A673 (cell line): ENCODE results near the gene PCTP. TPM values are rescaled to one million over a fixed set of nuclear protein-coding genes. Genes with fewer than 3 reads are reported as not detected.

Experiments used
- BruUV-seq: library from RNA; stranded (reverse); fragments of 400-500 nt; replicated peaks from 2 replicates; lab custom pipeline; 2021; lab: Mats Ljungman, UMichigan
- CTCF ChIA-PET: fragments of 300-600 bp; sonication (Branson Sonifier 250); formaldehyde crosslinking; loops from one replicate; lab custom pipeline; 2022; ENCODE audit warnings: antibody characterized with exemption; lab: Charles Lee
- POLR2A ChIA-PET: fragments of 300-600 bp; sonication (Branson Sonifier 250); formaldehyde crosslinking; loops from one replicate; lab custom pipeline; 2022; ENCODE audit warnings: antibody characterized with exemption; ENCODE audit not compliant: low non-redundant PET; lab: Charles Lee
- DNase-seq: peaks from one replicate; pipeline ENCODE4 v3.0.0-alpha.2; 2015; ENCODE audit warnings: low spot score
- H3K27ac ChIP-seq: fragments of 200-600 bp; sonication (generic); 2 replicates; pipeline ENCODE4 v1.5.1; 2016; ENCODE audit warnings: mixed run types, low read depth, mild to moderate bottlenecking, mixed read lengths, antibody characterized with exemption, low read length; ENCODE audit not compliant: poor library complexity, severe bottlenecking
- H3K27me3 ChIP-seq: fragments of 200-600 bp; sonication (generic); replicated peaks from 2 replicates; pipeline ENCODE4 v1.6.1; 2017; ENCODE audit warnings: mixed run types, low read depth, mild to moderate bottlenecking, mixed read lengths, antibody characterized with exemption, low read length; ENCODE audit not compliant: insufficient read depth, poor library complexity
- H3K36me3 ChIP-seq: fragments of 200-600 bp; sonication (generic); 2 replicates; pipeline ENCODE4 v1.6.1; 2016; ENCODE audit warnings: mixed run types, mild to moderate bottlenecking, mixed read lengths, antibody characterized with exemption, low read length; ENCODE audit not compliant: insufficient read depth, poor library complexity, severe bottlenecking
- H3K4me1 ChIP-seq: fragments of 200-600 bp; sonication (generic); 2 replicates; pipeline ENCODE4 v1.6.1; 2017; ENCODE audit warnings: mixed run types, mild to moderate bottlenecking, mixed read lengths, antibody characterized with exemption, low read length; ENCODE audit not compliant: insufficient read depth, poor library complexity, severe bottlenecking
- H3K4me3 ChIP-seq: fragments of 200-600 bp; sonication (generic); 2 replicates; pipeline ENCODE4 v1.5.1; 2016; ENCODE audit warnings: low read depth, mixed run types, mild to moderate bottlenecking, mixed read lengths, low read length; ENCODE audit not compliant: poor library complexity, severe bottlenecking
- H3K9me3 ChIP-seq: fragments of 200-600 bp; sonication (generic); 2 replicates; pipeline ENCODE4 v1.6.1; 2016; ENCODE audit warnings: mixed run types, low read depth, mild to moderate bottlenecking, mixed read lengths, antibody characterized with exemption, low read length; ENCODE audit not compliant: poor library complexity, severe bottlenecking
- EZH2 ChIP-seq: fragments of 200-600 bp; sonication (generic); IDR thresholded peaks from 2 replicates; pipeline ENCODE4 v1.6.1; 2017; ENCODE audit warnings: borderline replicate concordance, low read depth, mild to moderate bottlenecking, mixed read lengths, antibody characterized with exemption, low read length; ENCODE audit not compliant: poor library complexity, severe bottlenecking
- intact Hi-C: fragments of 100-400 bp; cut with micrococcal nuclease; formaldehyde crosslinking; loops from one replicate; pipeline ENCODE4 v1.10.0; 2022; ENCODE audit not compliant: unreplicated experiment
- total RNA-seq: library from RNA; stranded (reverse); gene quantifications from 2 replicates; pipeline ENCODE4 v1.2.3, GENCODE V29; 2021
- TF ChIP-seq, protein P1 (sequence below): fragments of 300-800, 200-600 bp; sonication (generic); conservative IDR thresholded peaks from 2 replicates; pipeline ENCODE4 v1.5.1; 2017; ENCODE audit warnings: low read depth, mild to moderate bottlenecking, antibody characterized with exemption, low read length, moderate library complexity, mixed read lengths

The PCTP gene
- total RNA-seq, 1 experiment from 2014 or later = 6.4 TPM

DNA sequence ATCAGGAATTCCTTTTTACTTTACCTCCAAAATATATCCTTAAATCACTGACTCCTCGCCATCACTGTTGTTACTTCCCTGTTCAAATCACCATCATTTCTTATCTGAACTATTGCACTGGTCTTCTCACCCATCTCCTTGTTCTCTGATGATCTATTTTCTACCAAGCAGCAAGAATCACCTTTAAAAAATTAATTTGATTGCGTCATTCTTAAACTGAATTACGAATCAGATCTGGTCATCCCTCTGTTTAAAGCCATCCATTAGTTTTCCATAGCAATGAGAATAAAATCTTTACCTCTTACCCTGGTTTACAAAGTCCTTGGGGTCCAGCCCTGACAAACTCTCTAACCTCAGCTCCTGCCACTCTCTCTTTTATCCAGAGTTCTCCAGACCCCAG is 14.6 kb downstream of the PCTP start:
- POLR2A ChIA-PET = no interaction called here
- H3K27ac ChIP-seq = peak overlapping the region; percentile 80
- BruUV-seq = no TSS peak

DNA sequence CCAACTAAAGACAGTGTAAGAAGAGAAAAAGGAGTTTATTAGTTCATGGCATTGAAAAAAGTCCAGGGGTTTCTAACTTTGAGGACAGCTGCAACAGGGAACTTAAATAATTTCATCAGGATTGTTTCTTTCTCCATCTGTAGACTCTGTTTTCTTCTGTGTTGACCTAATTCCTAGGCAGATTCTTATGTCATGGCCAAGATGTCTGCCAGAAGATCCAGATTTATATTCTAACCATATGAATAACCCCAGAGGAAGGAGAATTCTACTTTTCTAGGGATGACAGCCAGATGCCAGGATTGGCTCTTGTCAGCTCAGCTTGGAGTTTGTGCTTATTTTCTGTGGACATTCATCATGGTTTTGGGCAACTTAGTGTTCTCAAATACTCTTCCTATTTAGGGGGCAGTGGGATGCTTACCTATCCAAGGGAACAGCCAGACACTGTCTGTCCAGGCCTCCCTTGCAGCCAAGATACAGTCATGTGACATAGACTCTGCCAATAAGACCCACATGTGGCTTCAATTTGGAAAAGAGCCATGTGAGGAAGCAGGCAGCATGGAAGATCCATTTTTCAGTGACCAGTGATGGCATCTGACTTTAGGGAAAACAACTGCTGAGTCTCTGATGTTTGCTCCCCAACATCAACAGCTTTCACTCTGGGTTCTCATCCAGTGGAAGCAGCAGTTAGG is 18.2 kb downstream of the PCTP start:
- POLR2A ChIA-PET = no interaction called here
- no peak for DNase-seq
- no peaks in the 10 kb centered on the region for H3K36me3 ChIP-seq
- H3K27me3 ChIP-seq = no peaks in the 10 kb centered on the region
- TF ChIP-seq EZH2 = no peak
- TF ChIP-seq, protein P1, sequence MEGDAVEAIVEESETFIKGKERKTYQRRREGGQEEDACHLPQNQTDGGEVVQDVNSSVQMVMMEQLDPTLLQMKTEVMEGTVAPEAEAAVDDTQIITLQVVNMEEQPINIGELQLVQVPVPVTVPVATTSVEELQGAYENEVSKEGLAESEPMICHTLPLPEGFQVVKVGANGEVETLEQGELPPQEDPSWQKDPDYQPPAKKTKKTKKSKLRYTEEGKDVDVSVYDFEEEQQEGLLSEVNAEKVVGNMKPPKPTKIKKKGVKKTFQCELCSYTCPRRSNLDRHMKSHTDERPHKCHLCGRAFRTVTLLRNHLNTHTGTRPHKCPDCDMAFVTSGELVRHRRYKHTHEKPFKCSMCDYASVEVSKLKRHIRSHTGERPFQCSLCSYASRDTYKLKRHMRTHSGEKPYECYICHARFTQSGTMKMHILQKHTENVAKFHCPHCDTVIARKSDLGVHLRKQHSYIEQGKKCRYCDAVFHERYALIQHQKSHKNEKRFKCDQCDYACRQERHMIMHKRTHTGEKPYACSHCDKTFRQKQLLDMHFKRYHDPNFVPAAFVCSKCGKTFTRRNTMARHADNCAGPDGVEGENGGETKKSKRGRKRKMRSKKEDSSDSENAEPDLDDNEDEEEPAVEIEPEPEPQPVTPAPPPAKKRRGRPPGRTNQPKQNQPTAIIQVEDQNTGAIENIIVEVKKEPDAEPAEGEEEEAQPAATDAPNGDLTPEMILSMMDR = no peak
- H3K27ac ChIP-seq = no peak overlapping the region
- peaks cover 28% of the 10 kb centered on the region for H3K4me1 ChIP-seq
- BruUV-seq = no TSS peak
- intact Hi-C loops = no loop called here
- no peak overlapping the region for H3K4me3 ChIP-seq
- CTCF ChIA-PET = interaction anchor here (1.0 to 2.2 kb wide), 3 partner anchors 127 to 242 kb away, joined by 3 to 27 read pairs (median 5); no protein-coding TSS in a partner anchor
- no peaks in the 10 kb centered on the region for H3K9me3 ChIP-seq

More for the DNA sequence above, 14.6 kb downstream of the PCTP start:
- intact Hi-C loops = no loop called here
- Histone ChIP-seq H3K4me1 (peaks cover 50% of the 10 kb centered on the region), H3K9me3 (no peaks in the 10 kb centered on the region), H3K4me3 (no peak overlapping the region), H3K27me3 (no peaks in the 10 kb centered on the region), H3K36me3 (no peaks in the 10 kb centered on the region)
- CTCF ChIA-PET = no interaction called here
- DNase-seq = no peak
- no peak for TF ChIP-seq EZH2
- TF ChIP-seq, protein P1 = no peak

DNA sequence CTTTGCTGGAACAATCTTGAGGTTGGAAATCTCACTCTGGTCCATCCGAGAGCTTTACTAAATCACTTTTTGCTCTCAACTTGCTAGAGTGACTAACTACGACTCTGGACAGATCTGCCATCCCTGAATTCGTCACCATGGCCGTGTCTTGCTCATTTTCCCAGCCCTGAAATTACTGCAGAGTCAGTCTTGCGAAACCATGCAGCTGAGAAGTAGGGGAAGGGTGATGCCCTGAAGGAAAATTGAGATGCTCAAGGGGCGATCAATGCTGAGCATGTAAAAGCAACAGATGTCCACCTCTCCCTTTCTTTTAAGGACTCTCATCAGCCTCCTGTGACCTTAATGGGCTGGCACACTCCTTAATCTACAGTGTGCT is 18.8 kb downstream of the PCTP start:
- Histone ChIP-seq H3K9me3 (no peaks in the 10 kb centered on the region), H3K27ac (no peak overlapping the region), H3K36me3 (no peaks in the 10 kb centered on the region), H3K27me3 (no peaks in the 10 kb centered on the region), H3K4me3 (no peak overlapping the region), H3K4me1 (peaks cover 23% of the 10 kb centered on the region)
- ChIA-PET POLR2A (no interaction called here), CTCF (interaction anchor here (1.0 to 2.2 kb wide), 5 partner anchors 128 to 255 kb away, joined by 3 to 27 read pairs (median 3); no protein-coding TSS in a partner anchor)
- peak; percentile 35 for DNase-seq
- intact Hi-C loops = no loop called here
- no peak for TF ChIP-seq EZH2
- TF ChIP-seq, protein P1 = no peak
- no TSS peak for BruUV-seq
